ENCODE data around the gene ASGR1. TPM values are rescaled to one million over a fixed set of nuclear protein-coding genes. Genes with fewer than 3 reads are reported as not detected.

The ASGR1 gene
- total and polyA plus RNA-seq, 2 of the 4 experiments (the other 2 are of a cell fraction), result 1.3 to 3.8 TPM

DNA sequence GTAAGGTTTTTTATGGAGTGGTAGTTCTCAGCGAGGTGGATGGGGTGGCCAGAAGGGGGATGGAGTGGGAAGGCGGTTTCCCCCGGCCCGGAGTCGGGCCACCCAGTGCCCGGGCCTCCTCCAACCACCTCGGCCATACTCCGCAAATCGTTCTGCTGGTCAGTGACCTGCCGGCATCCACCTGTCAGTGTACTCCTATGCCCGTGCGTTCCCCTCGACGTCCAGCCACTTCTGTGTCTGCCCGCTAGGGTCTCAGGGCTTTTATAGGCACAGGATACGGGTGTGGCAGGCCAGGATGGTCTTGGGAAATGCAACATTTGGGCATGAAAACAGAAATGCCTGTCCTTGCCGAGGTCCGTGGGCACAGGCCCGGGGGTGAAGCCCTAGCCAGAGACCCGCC lies 45.3 kb downstream of the ASGR1 start:
- DNase-seq (no peak), ATAC-seq (ENCODE audit: low read depth) (no peak)
- no peak overlapping the region for H3K18ac ChIP-seq (ENCODE audit: low read depth, low read length)
- no peak overlapping the region for H2BK15ac ChIP-seq (ENCODE audit: low read depth, low read length)
- H3K9me3 ChIP-seq (ENCODE audit: control insufficient read depth, insufficient read depth, low read length), result no peaks in the 10 kb centered on the region
- no peak overlapping the region for H4K8ac ChIP-seq (ENCODE audit: low read depth in 2 of 2, low read length in 2 of 2)
- H2AK9ac ChIP-seq (replicated peaks; ENCODE audit: low read depth, low read length, poor library complexity), result no peak overlapping the region
- no peak overlapping the region for H3K23ac ChIP-seq (ENCODE audit: low read depth, low read length)
- H3K14ac ChIP-seq (replicated peaks; ENCODE audit: low read depth, low read length), result no peak overlapping the region
- no peak overlapping the region for H2BK5ac ChIP-seq (ENCODE audit: low read depth, low read length, poor library complexity, severe bottlenecking)
- no peaks in the 10 kb centered on the region for H3K36me3 ChIP-seq (ENCODE audit: control insufficient read depth, insufficient read depth, low read length)
- no peaks in the 10 kb centered on the region for H3K4me1 ChIP-seq (ENCODE audit: control insufficient read depth, insufficient read depth, low read length)
- intact Hi-C loops (cut with micrococcal nuclease), result no loop called here
- in situ Hi-C loops (cut with MboI; ENCODE audit: low sequenced_read_pairs), result loop anchor here (25.0 kb wide), 1 partner anchor 222 kb away; no protein-coding TSS in a partner anchor
- H3K4me2 ChIP-seq (ENCODE audit: low read depth, low read length), result no peak overlapping the region
- 56% methylated on average over 15 of the region's 20 CpGs; no CpG with 5 or more reads in 1 of the 2 experiments for WGBS, 2 experiments (ENCODE audit: extremely low coverage in 2 of 2, insufficient read length in 1 of 2)
- TF ChIP-seq, protein P1, sequence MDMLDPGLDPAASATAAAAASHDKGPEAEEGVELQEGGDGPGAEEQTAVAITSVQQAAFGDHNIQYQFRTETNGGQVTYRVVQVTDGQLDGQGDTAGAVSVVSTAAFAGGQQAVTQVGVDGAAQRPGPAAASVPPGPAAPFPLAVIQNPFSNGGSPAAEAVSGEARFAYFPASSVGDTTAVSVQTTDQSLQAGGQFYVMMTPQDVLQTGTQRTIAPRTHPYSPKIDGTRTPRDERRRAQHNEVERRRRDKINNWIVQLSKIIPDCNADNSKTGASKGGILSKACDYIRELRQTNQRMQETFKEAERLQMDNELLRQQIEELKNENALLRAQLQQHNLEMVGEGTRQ (IDR thresholded peaks at IDR 0.05; ENCODE audit: low read depth, low read length), result no peak
- no peak for TF ChIP-seq SMC3 (IDR thresholded peaks at IDR 0.05; ENCODE audit: low read depth, low read length)
- no peak for TF ChIP-seq MAZ (IDR thresholded peaks at IDR 0.05; ENCODE audit: borderline replicate concordance, low read depth, low read length)
- TF ChIP-seq RCOR1 (IDR thresholded peaks at IDR 0.05; ENCODE audit: insufficient replicate concordance, low read length), result no peak
- no peak for TF ChIP-seq RAD21 (IDR thresholded peaks at IDR 0.05; ENCODE audit: low read length)
- H3K4me3 ChIP-seq (ENCODE audit: insufficient read depth, low read depth, low read length), result no peak overlapping the region
- BruUV-seq (replicated peaks), result no TSS peak
- H2AFZ ChIP-seq (replicated peaks; ENCODE audit: low read length, poor library complexity), result no peak overlapping the region
- H2AK5ac ChIP-seq (ENCODE audit: low read depth, low read length), result no peak overlapping the region
- no peak overlapping the region for H3K9ac ChIP-seq (ENCODE audit: low read depth, low read length)
- no peak overlapping the region for H3K56ac ChIP-seq (ENCODE audit: extremely low read depth, insufficient read depth, low read length)
- ChIA-PET POLR2A (ENCODE audit: unreplicated experiment) (no interaction called here), CTCF (interaction anchor here (0.6 to 1.1 kb wide), 4 partner anchors 36 to 832 kb away, joined by 3 to 8 read pairs (median 5); no protein-coding TSS in a partner anchor)
- H4K20me1 ChIP-seq (ENCODE audit: insufficient read depth, low read length), result no peaks in the 10 kb centered on the region
- no peak overlapping the region for H3K27ac ChIP-seq (ENCODE audit: insufficient read depth, low read length)
- H3K4ac ChIP-seq (ENCODE audit: low read depth, low read length), result no peak overlapping the region
- H4K91ac ChIP-seq (ENCODE audit: insufficient read depth, low read depth, low read length), result no peak overlapping the region
- H3K9me1 ChIP-seq (ENCODE audit: insufficient read depth, low read length), result no peaks in the 10 kb centered on the region
- no peaks in the 10 kb centered on the region for H3K79me1 ChIP-seq (ENCODE audit: low read depth in 1 of 2, low read length in 2 of 2)
- H2BK20ac ChIP-seq (ENCODE audit: low read depth, low read length), result no peak overlapping the region
- H4K5ac ChIP-seq (ENCODE audit: low read depth, low read length), result no peak overlapping the region
- dilution Hi-C loops (cut with HindIII; ENCODE audit: low sequenced_read_pairs, unreplicated experiment), result no loop called here
- peaks cover 42% of the 10 kb centered on the region for H3K27me3 ChIP-seq (ENCODE audit: control insufficient read depth, insufficient read depth, low read length)
- H2BK120ac ChIP-seq (ENCODE audit: low read depth, low read length), result no peak overlapping the region
